Left lung (tissue), 10 donors: ENCODE measurements around the gene CLDN20. TPM values are rescaled to one million over a fixed set of nuclear protein-coding genes. Genes with fewer than 3 reads are reported as not detected.
A peak's percentile ranks its signal among the peaks of the same experiment; 100 is the strongest.

ENCODE experiments used
- ATAC-seq: fragments of 200-7000 bp; cut with Tn5 transposase; one replicate; pipeline ENCODE4 v1.9.1; 2020; ENCODE audit warnings: moderate library complexity
- DNase-seq, 4 donors: peaks; one replicate each; pipeline ENCODE4 v3.0.0-alpha.2; 2013 to 2020
- H3K27ac ChIP-seq, 2 donors: fragments of 200-600 bp; sonication (generic) in 1 of 2; one replicate each; pipeline versions ENCODE4 v1.5.0 to v1.8.0; 2020 to 2021
- H3K27me3 ChIP-seq, 2 donors: fragments of 200-600 bp; sonication (generic) in 1 of 2; one replicate each; pipeline versions ENCODE4 v1.5.0 to v1.8.0; 2020 to 2021
- H3K36me3 ChIP-seq, 2 donors: fragments of 200-600 bp; sonication (generic) in 1 of 2; one replicate each; pipeline versions ENCODE4 v1.5.0 to v1.8.0; 2020 to 2021
- H3K4me1 ChIP-seq, 2 donors: fragments of 200-600 bp; one replicate each; pipeline ENCODE4 v1.8.0; 2021
- H3K4me3 ChIP-seq, 2 donors: fragments of 200-600 bp; sonication (generic) in 1 of 2; one replicate each; pipeline versions ENCODE4 v1.5.0 to v1.8.0; 2020 to 2021; ENCODE audit warnings: mild to moderate bottlenecking in 1 of 2
- H3K9me3 ChIP-seq, 2 donors: fragments of 200-600 bp; sonication (generic) in 1 of 2; one replicate each; pipeline versions ENCODE4 v1.5.0 to v1.8.0; 2020 to 2021
- CTCF ChIP-seq, 2 donors: fragments of 200-600 bp; sonication (generic) in 1 of 2; IDR thresholded peaks; one replicate each; pipeline versions ENCODE4 v1.5.0 to v1.8.0; 2021; ENCODE audit warnings: antibody characterized with exemption in 2 of 2
- intact Hi-C, 2 donors: fragments of 100-400 bp; cut with DNase I; formaldehyde crosslinking; loops; one replicate each; pipeline versions ENCODE4 v1.11.2 to v1.14.2; 2022
- polyA plus RNA-seq, 6 donors: library from polyadenylated mRNA; unstranded; fragments of 120-200 nt; gene quantifications; one replicate each; pipeline ENCODE4 v1.2.1, GENCODE V29; 2013; ENCODE audit not compliant: insufficient read length in 6 of 6
- total RNA-seq, 2 donors: library from RNA; stranded (reverse); fragmentation: NEBNext Ultra II Directional; extraction: Animal tissue kit (Norgen Biotek cat#: 25700); gene quantifications; one replicate each; pipeline ENCODE4 v1.2.1, GENCODE V29; 2021
- donor health status: DM: no; HTN: yes; CAD: no.
- donor health status: DM: no; HTN: no; CAD: no.

The CLDN20 gene
- total and polyA plus RNA-seq, 8 donors: 1.2 to 4.3 (median 3.0) TPM; not detected in 2

GRCh38 chr6:155314092-155314772 is 50.4 kb downstream of the CLDN20 start, which contains the start of gene TFB1M:
TSS of gene TFB1M (minus strand) at chr6:155314484. CDS start at chr6:155314428, 56 bp downstream.
- Histone ChIP-seq H3K27me3 (no peaks in the 10 kb centered on the region), H3K4me3 (peak within 1 kb of the TSS; percentile 78 to 89), H3K9me3 (no peaks in the 10 kb centered on the region), H3K4me1 (peaks cover 0 to 37% of the 10 kb centered on the region in 2 donors), H3K27ac (peak within 1 kb of the TSS; percentile 93 to 97), H3K36me3 (peaks cover 0 to 2% of the 10 kb centered on the region in 2 donors)
- intact Hi-C loops: no loop called here
- ATAC-seq: peak; percentile 98
- DNase-seq: peak; percentile 96 to 99 (median 98)
- TF ChIP-seq CTCF (IDR thresholded peaks at IDR 0.05): peak in 1 of 2 donors; percentile 12

DNA sequence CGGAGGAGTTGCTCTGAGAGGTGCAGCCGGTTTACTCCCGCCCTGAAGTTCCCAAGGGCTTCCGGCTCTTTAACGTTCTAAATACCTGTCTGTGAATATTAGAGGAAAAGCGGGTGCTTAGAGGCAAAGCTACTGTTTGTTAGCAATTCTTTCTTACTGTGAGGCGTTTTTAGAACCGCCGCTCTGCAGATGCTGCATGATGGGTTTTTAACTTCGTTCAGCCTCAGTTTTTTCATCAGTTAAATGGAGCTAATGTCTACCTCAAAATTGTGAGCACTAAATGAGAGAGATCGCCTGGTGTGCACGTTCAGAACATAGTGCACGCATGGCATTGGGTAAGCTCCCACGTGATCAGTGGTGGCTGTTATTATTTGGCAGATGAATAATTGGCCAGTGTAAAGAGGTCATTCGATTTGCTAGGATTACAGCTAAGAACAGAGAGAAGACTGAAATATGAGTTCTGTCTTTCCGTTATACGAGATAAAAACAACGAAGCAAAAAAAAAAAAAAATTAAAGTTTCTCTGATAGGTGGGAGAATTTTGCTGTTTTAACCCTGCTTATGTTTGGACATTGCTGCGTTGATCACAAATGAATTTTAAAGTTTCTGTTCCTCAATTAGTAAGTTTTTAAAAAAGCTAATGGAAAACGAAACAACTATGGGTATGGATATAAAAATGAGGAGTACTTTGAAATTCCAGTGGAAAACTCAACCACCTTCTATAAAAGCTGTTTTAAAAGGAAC is 51.1 kb downstream of the CLDN20 start:
- TF ChIP-seq CTCF (IDR thresholded peaks at IDR 0.05): no peak
- Histone ChIP-seq H3K27me3 (no peaks in the 10 kb centered on the region), H3K4me3 (peak overlapping the region; percentile 78 to 89), H3K9me3 (no peaks in the 10 kb centered on the region), H3K36me3 (no peaks in the 10 kb centered on the region), H3K27ac (peak overlapping the region; percentile 93 to 97), H3K4me1 (peaks cover 0 to 37% of the 10 kb centered on the region in 2 donors)
- peak; percentile 67 for ATAC-seq
- peak in 3 of 4 donors; percentile 34 to 71 (median 70) for DNase-seq
- intact Hi-C loops: no loop called here

DNA sequence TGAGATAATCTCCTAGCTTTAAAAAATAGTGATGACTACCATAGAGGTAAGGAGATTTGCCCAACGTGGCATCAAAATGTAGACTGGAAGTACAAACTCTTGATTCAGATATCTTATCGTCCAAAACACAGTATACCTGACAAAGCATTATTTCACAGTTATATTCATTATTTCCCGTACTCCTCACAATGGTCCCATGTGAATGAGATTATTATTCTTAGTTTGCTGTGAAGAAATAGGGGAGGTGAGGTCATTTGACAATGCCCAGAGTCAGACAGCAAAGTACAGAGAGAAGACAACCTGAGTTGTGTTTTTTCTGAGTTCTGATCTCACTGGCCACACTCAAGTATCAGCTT is 51.7 kb downstream of the CLDN20 start:
- H3K27ac ChIP-seq: peak overlapping the region; percentile 93 to 97
- intact Hi-C loops: no loop called here
- H3K9me3 ChIP-seq: no peaks in the 10 kb centered on the region
- no peak for DNase-seq
- no peak for ATAC-seq
- no peaks in the 10 kb centered on the region for H3K27me3 ChIP-seq
- TF ChIP-seq CTCF (IDR thresholded peaks at IDR 0.05): no peak
- no peaks in the 10 kb centered on the region for H3K36me3 ChIP-seq
- peaks cover 0 to 34% of the 10 kb centered on the region in 2 donors for H3K4me1 ChIP-seq
- H3K4me3 ChIP-seq: peak overlapping the region; percentile 78 to 89

DNA sequence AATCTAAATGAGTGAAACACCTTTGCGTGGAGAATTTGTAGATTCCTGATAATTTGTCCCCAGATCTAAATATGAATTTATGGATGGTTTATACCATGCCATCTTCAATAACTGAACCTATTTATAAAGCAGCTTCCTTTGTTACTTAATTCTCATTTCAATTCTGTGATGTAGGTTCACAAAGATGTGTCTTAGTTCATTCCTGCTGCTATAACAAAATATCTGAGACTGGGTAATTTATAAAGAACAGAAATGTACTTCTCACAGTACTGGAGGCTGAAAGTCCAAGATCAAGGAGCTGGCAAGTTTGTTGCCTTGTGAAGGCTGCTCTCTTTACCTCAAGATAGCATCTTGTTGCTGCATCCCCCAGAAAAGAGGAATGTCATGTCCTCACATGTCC is 52.6 kb downstream of the CLDN20 start:
- Histone ChIP-seq H3K27ac (no peak overlapping the region), H3K4me3 (no peak overlapping the region), H3K27me3 (no peaks in the 10 kb centered on the region), H3K36me3 (no peaks in the 10 kb centered on the region), H3K4me1 (peaks cover 0 to 27% of the 10 kb centered on the region in 2 donors), H3K9me3 (no peaks in the 10 kb centered on the region)
- TF ChIP-seq CTCF (IDR thresholded peaks at IDR 0.05): no peak
- DNase-seq (no peak), ATAC-seq (no peak)
- intact Hi-C loops: no loop called here

DNA sequence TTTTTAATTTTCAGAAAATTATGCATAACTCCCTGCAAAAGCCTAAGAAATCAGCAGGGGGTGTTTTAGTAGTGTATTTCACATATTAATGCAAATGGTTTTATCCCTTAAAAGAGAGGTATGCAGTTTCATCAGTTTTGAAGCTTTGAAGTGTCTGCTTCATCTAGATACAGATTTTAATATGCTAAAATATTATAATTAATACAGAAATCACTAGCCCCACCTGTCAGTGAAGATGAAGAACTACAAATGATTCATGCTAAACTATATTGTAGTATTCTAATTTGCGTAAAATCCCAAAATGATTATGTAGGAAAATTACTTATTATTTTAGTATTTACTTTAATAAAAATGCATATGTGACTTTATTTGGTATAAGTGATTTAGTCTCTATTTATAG is 53.4 kb downstream of the CLDN20 start:
- Histone ChIP-seq H3K36me3 (no peaks in the 10 kb centered on the region), H3K27me3 (no peaks in the 10 kb centered on the region), H3K4me3 (no peak overlapping the region), H3K27ac (no peak overlapping the region), H3K4me1 (peaks cover 0 to 26% of the 10 kb centered on the region in 2 donors), H3K9me3 (no peaks in the 10 kb centered on the region)
- DNase-seq (no peak), ATAC-seq (no peak)
- no peak for TF ChIP-seq CTCF (IDR thresholded peaks at IDR 0.05)
- intact Hi-C loops: no loop called here
